Measurements from ENCODE around the gene ZNF541.

GRCh38 chr19:47560999-47561398, 11.9 kb downstream of the ZNF541 start:
- TF ChIP-seq CTCF (conservative IDR thresholded peaks at IDR 0.05 in 1 of 2, IDR thresholded peaks at IDR 0.05 in 1 of 2; ENCODE audit: extremely low read depth in 1 of 2, insufficient read depth in 1 of 2, low read depth in 1 of 2, low read length in 2 of 2), result no peak
- TF ChIP-seq EZH2 (IDR thresholded peaks at IDR 0.05; ENCODE audit: borderline replicate concordance, low read length), result no peak
